ENCODE measurements around the gene DCT.

Gene DCT

GRCh38 chr13:94387047-94387446 is 92.4 kb downstream of the DCT start:
- Histone ChIP-seq H3K79me2 (ENCODE audit: insufficient read depth, low read length) (no peaks in the 10 kb centered on the region), H3K9me3 (ENCODE audit: insufficient read depth, low read depth, low read length) (no peaks in the 10 kb centered on the region), H4K20me1 (ENCODE audit: insufficient read depth, low read length, poor library complexity, severe bottlenecking) (no peaks in the 10 kb centered on the region), H3K27me3 (ENCODE audit: insufficient read depth, low read length, poor library complexity, severe bottlenecking) (no peaks in the 10 kb centered on the region), H2AFZ (ENCODE audit: low read length) (no peak overlapping the region), H3K4me3 (ENCODE audit: low read length, poor library complexity, severe bottlenecking) (no peak overlapping the region), H3K36me3 (ENCODE audit: insufficient read depth, low read length) (no peaks in the 10 kb centered on the region), H3K9ac (ENCODE audit: low read depth, low read length, poor library complexity, severe bottlenecking) (no peak overlapping the region), H3K9me2 (replicated peaks; ENCODE audit: low read depth, low read length) (no peaks in the 10 kb centered on the region), H3K4me2 (ENCODE audit: low read depth, low read length, poor library complexity, severe bottlenecking) (no peak overlapping the region), H3F3A (ENCODE audit: low read depth) (no peaks in the 10 kb centered on the region), H3K4me1 (ENCODE audit: insufficient read depth, low read length, poor library complexity, severe bottlenecking) (no peaks in the 10 kb centered on the region)
- TF ChIP-seq EZH2phosphoT487 (IDR thresholded peaks at IDR 0.05; ENCODE audit: borderline replicate concordance) (no peak), CTCF (conservative IDR thresholded peaks at IDR 0.05; ENCODE audit: low read length) (no peak)

Data from Loucy (cell line).